NB4 (cell line): Measurements from ENCODE around the gene INHBA.

ENCODE experiments used
- CTCF ChIP-seq: IDR thresholded peaks from one replicate; pipeline ENCODE4 v1.5.1; 2012; ENCODE audit warnings: low read depth, low read length
- MAX ChIP-seq: IDR thresholded peaks from 2 replicates; pipeline ENCODE4 v1.6.1; 2011; ENCODE audit warnings: low read depth, low read length
- POLR2A ChIP-seq: IDR thresholded peaks from 2 replicates; pipeline ENCODE4 v1.6.1; 2011; ENCODE audit warnings: mild to moderate bottlenecking; ENCODE audit not compliant: insufficient read length; ENCODE audit errors: extremely low read depth

- TF ChIP-seq CTCF (no peak), POLR2A (no peak), MAX (no peak)
These were observed 29.5 kb upstream of the INHBA start for GRCh38 chr7:41732436-41732785.
